Activated naive CD4-positive, alpha-beta T cell (primary cell): ENCODE measurements around the gene NKPD1.

Experiments
- DNase-seq, 4 experiments: peaks; one replicate each; lab custom pipeline; 2025; lab: John Stamatoyannopoulos, UW

NKPD1 gene

GRCh38 chr19:45156011-45156630 is 4.7 kb downstream of the NKPD1 start:
- DNase-seq: no peak

GRCh38 chr19:45154064-45154827 is 6.5 kb downstream of the NKPD1 start:
- DNase-seq: no peak

- DNase-seq: peak in 1 of 4 experiments; percentile 22
Measured at GRCh38 chr19:45153339-45154063, 7.3 kb downstream of the NKPD1 start.

GRCh38 chr19:45152504-45153338 is 8.1 kb downstream of the NKPD1 start:
- DNase-seq: peak in 3 of 4 experiments; percentile 11 to 30 (median 12)

GRCh38 chr19:45151821-45152503 is 8.8 kb downstream of the NKPD1 start:
- no peak for DNase-seq

- no peak for DNase-seq
Measured at GRCh38 chr19:45151320-45151719, 9.5 kb downstream of the NKPD1 start.

GRCh38 chr19:45150751-45151281 is 10.0 kb downstream of the NKPD1 start:
- no peak for DNase-seq

GRCh38 chr19:45150180-45150579 is 10.6 kb downstream of the NKPD1 start:
- DNase-seq: no peak

- no peak for DNase-seq
Measured at GRCh38 chr19:45149129-45149528, 11.7 kb downstream of the NKPD1 start.

GRCh38 chr19:45147835-45148676 is 12.7 kb downstream of the NKPD1 start:
- DNase-seq: no peak

- no peak for DNase-seq
Measured at GRCh38 chr19:45146741-45147205, 14.0 kb downstream of the NKPD1 start.

- DNase-seq: no peak
Measured at GRCh38 chr19:45146251-45146650, 14.5 kb downstream of the NKPD1 start.

GRCh38 chr19:45145270-45146189 is 15.3 kb downstream of the NKPD1 start:
- DNase-seq: no peak

- DNase-seq: no peak
Measured at GRCh38 chr19:45144431-45145269, 16.1 kb downstream of the NKPD1 start.

- DNase-seq: no peak
Measured at GRCh38 chr19:45142726-45143110, 18.1 kb downstream of the NKPD1 start.

- DNase-seq: no peak
Measured at GRCh38 chr19:45142016-45142725, 18.6 kb downstream of the NKPD1 start.

GRCh38 chr19:45141203-45141900 is 19.4 kb downstream of the NKPD1 start:
- DNase-seq: no peak
